Keratinocyte (primary cell): ENCODE data around the gene CDH13. TPM values are rescaled to one million over a fixed set of nuclear protein-coding genes. Genes with fewer than 3 reads are reported as not detected.

ENCODE experiments used
- DNase-seq: peaks from one replicate; pipeline ENCODE4 v3.0.0-alpha.2; 2011; ENCODE audit warnings: low read depth, missing footprints, low spot score
- FAIRE-seq: peaks from 2 replicates; lab custom pipeline; 2011; peaks lifted over from hg19 to GRCh38; lab: Jason Lieb, UNC
- H2AFZ ChIP-seq: 2 replicates; pipeline ENCODE4 v1.6.0; 2012; ENCODE audit warnings: low read length, control low read depth, inconsistent platforms; ENCODE audit not compliant: control insufficient read depth
- H3K27ac ChIP-seq: 2 replicates; pipeline ENCODE4 v1.5.1; 2011; ENCODE audit warnings: low read length; ENCODE audit not compliant: control insufficient read depth, insufficient read depth
- H3K27me3 ChIP-seq: 3 replicates; pipeline ENCODE4 v1.6.0; 2011; ENCODE audit warnings: low read length; ENCODE audit not compliant: control insufficient read depth, insufficient read depth; ENCODE audit errors: extremely low read depth
- H3K36me3 ChIP-seq, 2 experiments: 2 replicates in 1 of 2; 3 replicates in 1 of 2; pipeline ENCODE4 v1.5.1; 2011; ENCODE audit warnings: low read length in 2 of 2, mild to moderate bottlenecking in 1 of 2; ENCODE audit not compliant: control insufficient read depth in 2 of 2, insufficient read depth in 2 of 2; ENCODE audit errors: extremely low read depth in 1 of 2
- H3K4me1 ChIP-seq: 3 replicates; pipeline ENCODE4 v1.5.1; 2011; ENCODE audit warnings: low read length; ENCODE audit not compliant: control insufficient read depth, insufficient read depth; ENCODE audit errors: extremely low read depth
- H3K4me2 ChIP-seq: 3 replicates; pipeline ENCODE4 v1.6.0; 2011; ENCODE audit warnings: low read depth, low read length; ENCODE audit not compliant: control insufficient read depth, insufficient read depth; ENCODE audit errors: extremely low read depth
- H3K4me3 ChIP-seq, 3 experiments: fragments of 200-600 bp in 1 of 3; sonication (generic) in 1 of 3; 2 replicates in 2 of 3; 3 replicates in 1 of 3; pipeline ENCODE4 v1.5.1; 2011 to 2016; ENCODE audit warnings: low read length in 3 of 3, mild to moderate bottlenecking in 3 of 3, control low read depth in 2 of 3, inconsistent platforms in 1 of 3, low read depth in 1 of 3, mixed read lengths in 1 of 3, mixed run types in 1 of 3, moderate library complexity in 1 of 3; ENCODE audit not compliant: control insufficient read depth in 2 of 3, insufficient read depth in 2 of 3; ENCODE audit errors: extremely low read depth in 1 of 3
- H3K79me2 ChIP-seq: 2 replicates; pipeline ENCODE4 v1.6.0; 2012; ENCODE audit warnings: low read length; ENCODE audit not compliant: control insufficient read depth, insufficient read depth
- H3K9ac ChIP-seq: 3 replicates; pipeline ENCODE4 v1.6.0; 2011; ENCODE audit warnings: low read length; ENCODE audit not compliant: control insufficient read depth, insufficient read depth; ENCODE audit errors: extremely low read depth
- H3K9me1 ChIP-seq: 3 replicates; pipeline ENCODE4 v1.6.0; 2011; ENCODE audit warnings: low read length; ENCODE audit not compliant: control insufficient read depth, insufficient read depth; ENCODE audit errors: extremely low read depth
- H3K9me3 ChIP-seq: 2 replicates; pipeline ENCODE4 v1.5.1; 2012; ENCODE audit warnings: low read depth, low read length; ENCODE audit not compliant: control insufficient read depth
- H4K20me1 ChIP-seq: 3 replicates; pipeline ENCODE4 v1.6.0; 2011; ENCODE audit warnings: low read length; ENCODE audit not compliant: control insufficient read depth, insufficient read depth; ENCODE audit errors: extremely low read depth
- CTCF ChIP-seq, 3 experiments: IDR thresholded peaks in 1 of 3; conservative IDR thresholded peaks in 1 of 3; optimal IDR thresholded peaks in 1 of 3; 2 replicates in 2 of 3; 3 replicates in 1 of 3; pipeline versions ENCODE3 to v1.5.1; 2011; ENCODE audit warnings: low read length in 3 of 3, mild to moderate bottlenecking in 3 of 3, moderate library complexity in 2 of 3, control low read depth in 1 of 3, inconsistent platforms in 1 of 3; ENCODE audit not compliant: insufficient read depth in 2 of 3; ENCODE audit errors: extremely low read depth in 1 of 3
- EZH2 ChIP-seq: IDR thresholded peaks from one replicate; pipeline ENCODE4 v1.6.1; 2012; ENCODE audit warnings: inconsistent platforms, mild to moderate bottlenecking, low read length, moderate library complexity
- dilution Hi-C: fragments of 300-500 bp; cut with MboI; formaldehyde crosslinking; loops from one replicate; pipeline ENCODE4 v1.7.0; 2020; ENCODE audit warnings: low sequenced_read_pairs; ENCODE audit not compliant: extremely low pct_ligation_motif_present
- polyA plus RNA-seq, 5 experiments: library from polyadenylated mRNA; depleted of rRNA in 3 of 5; stranded (reverse) in 3 of 5; stranded (forward) in 1 of 5; unstranded in 1 of 5; fragments of >200 nt; gene quantifications; 1 replicate in 1 of 5; 2 replicates in 3 of 5; 3 replicates in 1 of 5; pipeline versions ENCODE4 v1.2.1 to v1.2.3, GENCODE V29; 2011 to 2012; ENCODE audit warnings: missing spikeins in 2 of 5, low read depth in 1 of 5, low replicate concordance in 1 of 5

CDH13 gene
- polyA plus RNA-seq, 1 donor (not counting 4 experiments of a cell fraction or from before 2014, with no cell fraction given) = 111 TPM

GRCh38 chr16:82993926-82994325, 367.2 kb downstream of the CDH13 start:
- no peak for FAIRE-seq
- Histone ChIP-seq H3K27ac (no peak overlapping the region), H3K9ac (no peak overlapping the region), H3K9me1 (no peaks in the 10 kb centered on the region), H4K20me1 (no peaks in the 10 kb centered on the region), H3K36me3 (peaks cover 2 to 4% of the 10 kb centered on the region in 2 experiments), H3K4me2 (no peak overlapping the region), H3K27me3 (no peaks in the 10 kb centered on the region), H3K4me3 (no peak overlapping the region), H3K9me3 (no peaks in the 10 kb centered on the region), H3K79me2 (peaks cover 9% of the 10 kb centered on the region), H2AFZ (no peak overlapping the region), H3K4me1 (peaks cover 9% of the 10 kb centered on the region)
- no peak for DNase-seq
- dilution Hi-C loops = no loop called here
- TF ChIP-seq EZH2 (no peak), CTCF (optimal IDR thresholded peaks at IDR 0.05 in 1 of 3, IDR thresholded peaks at IDR 0.05 in 1 of 3, conservative IDR thresholded peaks at IDR 0.05 in 1 of 3; ENCODE audit: extremely low read depth in 1 of 3, insufficient read depth in 2 of 3, low read length in 3 of 3) (no peak)

DNA sequence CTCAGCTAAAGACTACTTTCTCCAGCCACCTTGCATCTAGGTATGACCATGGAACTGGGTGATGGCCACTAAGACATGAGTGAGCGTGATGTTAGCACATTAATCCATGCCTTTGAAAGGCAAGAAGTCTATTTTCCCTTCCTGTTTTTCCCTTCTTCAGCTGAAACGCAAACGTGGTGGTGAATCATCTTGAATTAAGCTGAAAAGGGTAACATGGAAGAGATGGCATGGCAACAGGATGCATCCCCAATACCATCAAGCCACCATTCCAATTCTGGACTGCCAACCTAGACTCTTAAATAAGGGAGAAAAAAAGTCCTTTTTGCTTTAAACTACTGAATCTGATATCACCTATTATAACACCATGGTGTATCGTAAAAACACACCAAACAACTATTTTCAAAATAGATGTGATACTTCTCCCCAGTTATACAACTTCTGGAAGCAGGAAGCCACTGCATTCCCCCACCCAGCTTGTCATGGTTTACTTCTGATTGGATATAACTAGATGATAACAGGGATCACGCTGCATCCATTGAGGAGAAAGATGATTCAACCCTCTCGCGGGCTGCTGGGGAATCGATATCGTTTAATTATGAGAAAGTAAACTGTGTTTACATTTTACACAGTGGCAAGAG, 368.6 kb downstream of the CDH13 start:
- Histone ChIP-seq H3K79me2 (peaks cover 9% of the 10 kb centered on the region), H3K9me1 (no peaks in the 10 kb centered on the region), H3K9ac (no peak overlapping the region), H3K4me3 (no peak overlapping the region), H2AFZ (no peak overlapping the region), H3K4me2 (no peak overlapping the region), H3K9me3 (no peaks in the 10 kb centered on the region), H3K36me3 (peaks cover 2 to 4% of the 10 kb centered on the region in 2 experiments), H3K27ac (no peak overlapping the region), H3K27me3 (no peaks in the 10 kb centered on the region), H3K4me1 (peaks cover 9% of the 10 kb centered on the region), H4K20me1 (no peaks in the 10 kb centered on the region)
- dilution Hi-C loops = no loop called here
- TF ChIP-seq CTCF (optimal IDR thresholded peaks at IDR 0.05 in 1 of 3, IDR thresholded peaks at IDR 0.05 in 1 of 3, conservative IDR thresholded peaks at IDR 0.05 in 1 of 3; ENCODE audit: extremely low read depth in 1 of 3, insufficient read depth in 2 of 3, low read length in 3 of 3) = no peak
- no peak for TF ChIP-seq EZH2
- FAIRE-seq (no peak), DNase-seq (no peak)
